GM12891 (cell line): ENCODE measurements around the gene SRCIN1.
A peak's percentile ranks its signal among the peaks of the same experiment; 100 is the strongest.
"Not testable (repeated sequence)": the region's sequence is repeated elsewhere in the genome, so short reads cannot be mapped to it uniquely, and the experiment has no call there.

ENCODE experiments used
- DNase-seq: peaks from one replicate; pipeline ENCODE4 v3.0.0; 2011; ENCODE audit warnings: low spot score; ENCODE audit not compliant: insufficient read length
- FAIRE-seq: peaks from 2 replicates; lab custom pipeline; 2011; peaks lifted over from hg19 to GRCh38; lab: Jason Lieb, UNC
- PAX5 ChIP-seq: IDR thresholded peaks from 2 replicates; pipeline ENCODE4 v1.6.1; 2011; ENCODE audit warnings: low read length, moderate library complexity, mild to moderate bottlenecking; ENCODE audit not compliant: insufficient read depth, severe bottlenecking
- POLR2A ChIP-seq: IDR thresholded peaks from 2 replicates; pipeline ENCODE4 v1.6.1; 2011; ENCODE audit warnings: low read depth, low read length, control low read depth
- POLR2AphosphoS5 ChIP-seq: IDR thresholded peaks from 2 replicates; pipeline ENCODE4 v1.6.1; 2011; ENCODE audit warnings: low read depth, low read length, control low read depth
- POU2F2 ChIP-seq: IDR thresholded peaks from 2 replicates; pipeline ENCODE4 v1.6.1; 2011; ENCODE audit warnings: low read depth, mild to moderate bottlenecking, control low read depth, low read length, moderate library complexity
- SPI1 ChIP-seq: IDR thresholded peaks from 2 replicates; pipeline ENCODE4 v1.6.1; 2011; ENCODE audit warnings: low read depth, low read length, control low read depth
- TAF1 ChIP-seq: IDR thresholded peaks from 2 replicates; pipeline ENCODE4 v1.6.1; 2011; ENCODE audit warnings: low read depth, low read length, control low read depth

SRCIN1 gene

DNA sequence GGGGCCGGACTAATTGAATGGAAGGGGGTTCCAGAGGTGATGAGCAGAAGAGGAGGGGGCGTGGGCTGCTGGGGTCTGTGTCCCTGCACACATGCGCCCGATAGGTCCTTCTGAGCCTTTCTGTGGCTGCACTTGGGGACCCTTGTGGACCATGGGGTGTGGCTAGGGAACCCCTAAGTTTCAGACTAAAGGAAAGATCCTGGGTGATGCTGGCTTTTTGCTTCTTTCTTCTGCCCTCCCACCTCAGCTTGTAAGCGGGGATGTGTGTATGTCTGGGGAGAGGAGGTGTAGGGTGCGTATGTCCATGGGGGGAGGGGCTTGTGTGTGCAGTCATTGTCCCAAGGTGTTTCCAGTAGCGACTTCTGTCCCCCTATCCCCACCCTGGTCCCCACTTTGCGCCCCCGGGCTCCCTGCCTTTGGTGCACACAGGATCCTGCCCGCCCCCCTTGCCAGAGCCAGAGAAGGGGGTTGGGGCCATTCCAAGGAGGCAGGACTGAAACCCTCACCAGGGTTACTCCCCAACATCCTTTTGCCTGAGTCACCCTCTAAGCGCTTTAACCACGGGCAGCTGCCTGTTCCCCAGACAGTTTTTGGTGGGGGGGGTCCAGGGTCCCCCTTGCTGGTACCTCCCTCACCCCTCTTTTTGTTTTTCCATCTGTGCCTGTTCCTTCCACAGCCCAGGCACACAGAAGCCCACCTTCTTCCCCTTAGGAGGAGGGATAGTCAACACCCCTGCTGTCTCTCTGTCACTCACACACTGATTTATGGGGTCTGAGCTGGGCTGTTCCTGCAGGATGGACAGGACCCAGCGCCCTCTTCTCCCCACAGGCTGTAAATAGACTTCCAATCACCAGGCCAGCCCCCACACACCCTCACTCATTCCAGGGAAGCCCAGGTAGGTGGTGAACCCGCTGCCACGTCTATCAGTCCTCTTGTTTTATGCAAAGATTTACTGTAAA, 94.3 kb downstream of the SRCIN1 start:
- FAIRE-seq (no peak), DNase-seq (no peak)
- no peak for TF ChIP-seq POU2F2
- no peak for TF ChIP-seq TAF1
- no peak for TF ChIP-seq SPI1
- TF ChIP-seq POLR2A, result no peak
- TF ChIP-seq PAX5, result no peak
- no peak for TF ChIP-seq POLR2AphosphoS5

GRCh38 chr17:38510421-38511149, 95.2 kb downstream of the SRCIN1 start:
- TF ChIP-seq POLR2AphosphoS5, result no peak
- TF ChIP-seq TAF1, result no peak
- no peak for TF ChIP-seq PAX5
- no peak for TF ChIP-seq POU2F2
- TF ChIP-seq SPI1, result no peak
- TF ChIP-seq POLR2A, result no peak
- DNase-seq (peak; percentile 48), FAIRE-seq (no peak)

GRCh38 chr17:38509772-38510420, 95.9 kb downstream of the SRCIN1 start:
- FAIRE-seq, result no peak
- TF ChIP-seq PAX5 (no peak), POLR2A (no peak), SPI1 (no peak)
- no peak for DNase-seq

GRCh38 chr17:38508954-38509771, 96.6 kb downstream of the SRCIN1 start:
- no peak for FAIRE-seq
- TF ChIP-seq PAX5, result no peak
- TF ChIP-seq POLR2AphosphoS5, result no peak
- no peak for TF ChIP-seq SPI1
- no peak for TF ChIP-seq POLR2A
- no peak for TF ChIP-seq POU2F2
- TF ChIP-seq TAF1, result no peak
- DNase-seq, result peak; percentile 94

- no peak for DNase-seq
- no peak for FAIRE-seq
- TF ChIP-seq POLR2AphosphoS5, result no peak
- no peak for TF ChIP-seq SPI1
- no peak for TF ChIP-seq PAX5
Measured at GRCh38 chr17:38508570-38508950, 97.2 kb downstream of the SRCIN1 start.

- no peak for DNase-seq
- no peak for FAIRE-seq
- TF ChIP-seq SPI1 (no peak), TAF1 (no peak), POLR2AphosphoS5 (no peak), POU2F2 (no peak), PAX5 (no peak), POLR2A (no peak)
Measured at GRCh38 chr17:38507921-38508569, 97.7 kb downstream of the SRCIN1 start.

- FAIRE-seq, result no peak
- DNase-seq, result no peak
- no peak for TF ChIP-seq POLR2A
- no peak for TF ChIP-seq PAX5
- TF ChIP-seq POLR2AphosphoS5, result no peak
- no peak for TF ChIP-seq POU2F2
- no peak for TF ChIP-seq SPI1
- no peak for TF ChIP-seq TAF1
Measured at GRCh38 chr17:38507436-38507835, 98.3 kb downstream of the SRCIN1 start.

- FAIRE-seq, result no peak
- DNase-seq, result no peak
- TF ChIP-seq PAX5 (no peak), POU2F2 (no peak), POLR2A (no peak)
Measured at GRCh38 chr17:38504216-38504615, 101.5 kb downstream of the SRCIN1 start.

DNA sequence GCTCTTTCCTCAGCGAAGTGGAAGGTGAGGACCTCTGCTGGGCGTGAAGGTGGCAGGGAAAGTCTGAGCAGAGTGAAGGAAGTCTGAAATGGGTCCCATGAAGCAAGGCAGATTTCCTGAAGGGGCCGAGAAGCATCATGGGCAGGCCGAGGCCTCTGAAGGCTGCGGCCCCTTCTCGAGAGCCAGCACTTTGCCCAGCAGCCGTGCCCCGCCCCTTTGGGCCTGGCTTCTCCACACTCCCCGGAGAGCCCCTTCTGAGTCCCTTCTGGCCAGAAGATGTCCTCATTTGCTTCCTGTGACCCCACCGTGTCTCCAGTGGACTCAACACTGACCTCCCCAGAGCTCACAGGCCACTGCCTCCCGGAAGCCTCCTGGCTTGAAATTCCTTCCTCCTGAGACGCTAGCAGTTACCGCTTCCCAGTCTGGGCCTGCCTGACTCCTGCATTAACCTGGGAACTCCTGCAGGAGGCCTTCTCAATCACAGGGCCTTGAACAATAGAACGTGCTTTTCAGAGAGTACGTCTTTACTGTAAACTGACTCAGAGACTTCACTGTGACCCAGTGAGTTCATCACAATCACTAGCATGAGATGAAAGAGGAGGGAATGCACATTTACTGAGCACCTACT, 102.4 kb downstream of the SRCIN1 start:
- DNase-seq, FAIRE-seq: not testable (repeated sequence)

DNA sequence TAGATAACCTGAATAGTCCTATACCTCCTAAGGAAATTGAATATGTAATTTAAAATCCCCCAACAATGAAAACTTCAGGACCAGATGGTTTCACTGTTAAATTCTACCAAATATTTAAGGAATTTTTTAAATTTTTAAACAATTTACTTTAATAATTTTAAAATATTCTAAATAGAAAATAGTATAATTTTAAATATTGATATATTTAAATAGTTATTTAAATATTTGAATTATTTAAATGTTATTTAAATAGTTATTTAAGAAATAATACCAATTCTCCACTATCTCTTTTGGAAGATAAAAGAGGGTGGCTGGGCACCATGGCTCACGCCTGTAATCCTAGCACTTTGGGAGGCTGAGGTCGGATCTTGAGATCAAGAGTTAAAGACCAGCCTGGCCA, 104.0 kb downstream of the SRCIN1 start:
- DNase-seq, FAIRE-seq: not testable (repeated sequence)

- DNase-seq, FAIRE-seq: not testable (repeated sequence)
Measured at GRCh38 chr17:38499230-38499629, 106.5 kb downstream of the SRCIN1 start.
